ENCODE measurements around the gene PLAU.

Gene PLAU

GRCh38 chr10:73899423-73899822 lies 11.5 kb upstream of the PLAU start:
- DNase-seq (ENCODE audit: low read depth) = peak; percentile 81
- no peak overlapping the region for H3K4me3 ChIP-seq (replicated peaks; ENCODE audit: low read depth, low read length)
- TF ChIP-seq, protein P1, sequence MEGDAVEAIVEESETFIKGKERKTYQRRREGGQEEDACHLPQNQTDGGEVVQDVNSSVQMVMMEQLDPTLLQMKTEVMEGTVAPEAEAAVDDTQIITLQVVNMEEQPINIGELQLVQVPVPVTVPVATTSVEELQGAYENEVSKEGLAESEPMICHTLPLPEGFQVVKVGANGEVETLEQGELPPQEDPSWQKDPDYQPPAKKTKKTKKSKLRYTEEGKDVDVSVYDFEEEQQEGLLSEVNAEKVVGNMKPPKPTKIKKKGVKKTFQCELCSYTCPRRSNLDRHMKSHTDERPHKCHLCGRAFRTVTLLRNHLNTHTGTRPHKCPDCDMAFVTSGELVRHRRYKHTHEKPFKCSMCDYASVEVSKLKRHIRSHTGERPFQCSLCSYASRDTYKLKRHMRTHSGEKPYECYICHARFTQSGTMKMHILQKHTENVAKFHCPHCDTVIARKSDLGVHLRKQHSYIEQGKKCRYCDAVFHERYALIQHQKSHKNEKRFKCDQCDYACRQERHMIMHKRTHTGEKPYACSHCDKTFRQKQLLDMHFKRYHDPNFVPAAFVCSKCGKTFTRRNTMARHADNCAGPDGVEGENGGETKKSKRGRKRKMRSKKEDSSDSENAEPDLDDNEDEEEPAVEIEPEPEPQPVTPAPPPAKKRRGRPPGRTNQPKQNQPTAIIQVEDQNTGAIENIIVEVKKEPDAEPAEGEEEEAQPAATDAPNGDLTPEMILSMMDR (IDR thresholded peaks at IDR 0.05; ENCODE audit: low read length, missing control alignments) = no peak

GRCh38 chr10:73900064-73900463 lies 10.9 kb upstream of the PLAU start:
- no peak for DNase-seq (ENCODE audit: low read depth)

DNA sequence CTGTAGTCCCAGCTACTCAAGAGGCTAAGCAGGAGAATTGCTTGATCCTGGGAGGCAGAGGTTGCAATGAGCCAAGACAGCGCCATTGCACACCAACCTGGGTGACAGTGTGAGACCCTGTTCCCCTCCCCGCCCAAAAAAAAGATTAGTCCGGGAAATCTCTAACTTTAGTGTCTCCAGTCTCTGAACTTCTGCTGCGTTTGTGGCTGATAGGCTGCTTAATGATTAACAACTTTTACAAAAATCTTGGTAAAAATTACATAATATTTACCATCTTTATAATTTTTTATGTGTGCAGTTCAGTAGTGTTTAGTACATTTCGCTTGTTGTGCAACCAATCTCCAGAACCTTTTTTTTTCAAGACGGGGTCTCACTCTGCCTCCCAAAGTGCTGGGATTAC lies 9.7 kb upstream of the PLAU start:
- no peak for DNase-seq (ENCODE audit: low read depth)
- H3K4me3 ChIP-seq (replicated peaks; ENCODE audit: low read depth, low read length) = no peak overlapping the region
- TF ChIP-seq, protein P1 (IDR thresholded peaks at IDR 0.05; ENCODE audit: low read length, missing control alignments) = no peak

More at GRCh38 chr10:73900064-73900463, 10.9 kb upstream of the PLAU start:
- no peak overlapping the region for H3K4me3 ChIP-seq (replicated peaks; ENCODE audit: low read depth, low read length)
- TF ChIP-seq, protein P1 (IDR thresholded peaks at IDR 0.05; ENCODE audit: low read length, missing control alignments) = no peak

GRCh38 chr10:73902351-73902750 lies 8.6 kb upstream of the PLAU start:
- DNase-seq (ENCODE audit: low read depth) = no peak
- TF ChIP-seq, protein P1 (IDR thresholded peaks at IDR 0.05; ENCODE audit: low read length, missing control alignments) = no peak

DNA sequence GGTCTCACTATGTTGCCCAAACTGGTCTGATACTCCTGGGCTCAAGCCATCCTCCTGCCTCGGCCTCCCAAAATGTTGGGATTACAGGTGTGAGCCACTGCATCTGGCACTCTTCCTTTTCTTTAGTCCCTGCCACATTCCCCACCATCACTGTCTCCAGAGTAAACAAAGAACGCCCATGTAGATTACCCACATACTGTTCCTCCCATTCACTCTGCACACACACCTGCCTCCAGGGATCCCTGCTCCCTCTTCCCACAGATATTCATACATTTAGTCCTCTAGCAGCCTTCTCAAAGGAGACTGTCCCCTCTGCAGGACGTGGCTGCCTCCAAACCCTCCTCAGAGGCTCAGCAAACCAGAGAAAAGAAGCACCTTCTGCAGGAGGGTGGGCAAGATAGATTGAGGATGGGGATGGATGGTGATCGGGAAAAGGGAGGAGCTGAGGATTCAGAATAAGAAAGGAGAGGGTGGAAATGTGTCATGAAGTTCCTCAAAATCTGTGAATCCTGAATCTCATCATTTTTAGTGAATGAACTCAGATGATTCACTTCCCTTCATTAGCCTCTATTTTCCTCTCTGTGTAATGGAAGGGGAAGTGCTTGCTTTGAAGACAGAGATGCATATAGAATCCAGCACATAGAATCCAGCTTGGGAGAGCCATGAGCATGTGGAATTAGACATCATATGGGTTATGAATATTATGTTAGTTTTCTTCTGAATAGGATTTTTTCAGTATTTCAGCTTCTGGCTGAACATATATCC lies 5.5 kb upstream of the PLAU start:
- TF ChIP-seq, protein P1 (IDR thresholded peaks at IDR 0.05; ENCODE audit: low read length, missing control alignments) = no peak
- no peak overlapping the region for H3K4me3 ChIP-seq (replicated peaks; ENCODE audit: low read depth, low read length)
- no peak for DNase-seq (ENCODE audit: low read depth)

More at GRCh38 chr10:73902351-73902750, 8.6 kb upstream of the PLAU start:
- H3K4me3 ChIP-seq (replicated peaks; ENCODE audit: low read depth, low read length) = no peak overlapping the region

DNA sequence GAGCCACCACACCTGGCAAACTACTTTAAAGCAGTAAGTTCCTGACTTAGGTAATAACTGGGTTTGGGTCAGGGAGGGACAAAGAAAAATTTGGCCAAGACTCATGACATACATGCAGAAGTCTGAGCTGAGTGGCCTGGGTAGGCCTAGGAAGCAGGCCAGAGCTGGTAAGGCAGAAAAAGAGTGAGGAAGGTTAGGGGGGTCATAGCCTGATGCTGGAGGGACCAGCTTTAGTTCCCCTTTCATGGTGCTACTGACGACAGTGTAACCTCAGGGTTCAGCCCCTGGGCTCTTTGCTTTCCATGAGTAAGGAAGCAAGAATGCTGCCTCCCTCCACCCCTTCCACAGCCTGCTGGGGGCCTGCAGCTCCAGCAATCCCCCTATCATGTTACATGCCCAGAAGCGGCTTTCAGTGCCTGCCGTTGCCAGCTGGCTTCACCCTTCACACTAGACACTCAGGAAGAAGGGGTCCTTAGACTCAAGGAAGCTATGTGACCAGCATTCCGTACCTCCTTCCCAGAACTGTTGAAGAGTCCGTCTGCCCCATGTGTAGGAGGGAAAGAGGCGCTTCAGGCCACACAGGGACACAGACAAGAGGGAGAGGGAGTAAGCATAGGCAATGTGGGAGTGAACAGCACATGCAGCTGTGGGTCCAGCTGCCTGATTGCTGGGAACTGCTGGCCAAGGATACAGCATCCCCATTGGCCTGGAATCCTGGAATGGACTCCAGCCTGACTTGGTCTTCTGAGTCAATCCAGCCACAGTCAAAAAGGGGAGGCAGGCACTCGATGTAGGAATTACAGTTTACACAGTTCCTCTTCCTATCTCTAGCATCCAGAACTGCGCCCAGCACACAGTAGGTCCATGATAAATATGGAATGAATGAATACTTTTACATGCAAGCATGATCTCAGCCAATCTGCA lies 4.1 kb upstream of the PLAU start:
- TF ChIP-seq, protein P1 (IDR thresholded peaks at IDR 0.05; ENCODE audit: low read length, missing control alignments) = no peak
- H3K4me3 ChIP-seq (replicated peaks; ENCODE audit: low read depth, low read length) = peak overlapping the region; percentile 4
- peak; percentile 99 for DNase-seq (ENCODE audit: low read depth)

Data from fibroblast of pulmonary artery (primary cell).